ENCODE data around the gene SEL1L3.

The SEL1L3 gene

GRCh38 chr4:25697516-25697915 is 165.3 kb downstream of the SEL1L3 start:
- H2AFZ ChIP-seq (ENCODE audit: low read depth, low read length, severe bottlenecking), result no peak overlapping the region
- no peaks in the 10 kb centered on the region for H3K9me2 ChIP-seq (replicated peaks; ENCODE audit: insufficient read depth, low read length)
- H4K20me1 ChIP-seq (ENCODE audit: low read depth, low read length), result no peaks in the 10 kb centered on the region
- H3K27ac ChIP-seq (ENCODE audit: low read depth, low read length), result no peak overlapping the region
- no peak overlapping the region for H3K9ac ChIP-seq (ENCODE audit: low read length)
- no peaks in the 10 kb centered on the region for H3F3A ChIP-seq (ENCODE audit: insufficient read depth)
- H3K79me2 ChIP-seq (ENCODE audit: insufficient read depth, low read length), result no peaks in the 10 kb centered on the region
- no peaks in the 10 kb centered on the region for H3K9me3 ChIP-seq (ENCODE audit: insufficient read depth, low read length)
- TF ChIP-seq EZH2phosphoT487 (conservative IDR thresholded peaks at IDR 0.05; ENCODE audit: low read length) (no peak), CTCF (IDR thresholded peaks at IDR 0.05; ENCODE audit: insufficient read depth, low read length, poor library complexity, severe bottlenecking) (no peak)
- no peak overlapping the region for H3K4me3 ChIP-seq (ENCODE audit: insufficient read depth, low read length, poor library complexity, severe bottlenecking)
- H3K36me3 ChIP-seq (ENCODE audit: low read length), result no peaks in the 10 kb centered on the region
- H3K4me2 ChIP-seq (ENCODE audit: low read depth, low read length, poor library complexity, severe bottlenecking), result no peak overlapping the region
- no peaks in the 10 kb centered on the region for H3K27me3 ChIP-seq (ENCODE audit: low read length)

Data from SU-DHL-6 (cell line).